GM12878 (cell line): ENCODE data around the gene RPSA. TPM values are rescaled to one million over a fixed set of nuclear protein-coding genes. Genes with fewer than 3 reads are reported as not detected.

Experiments
- ATAC-seq: fragments of 200-7000 bp; cut with Tn5 transposase; 3 replicates; pipeline ENCODE4 v1.9.1; 2020; ENCODE audit warnings: mild to moderate bottlenecking, moderate library complexity
- BruUV-seq: library from RNA; stranded (reverse); fragments of 400-500 nt; replicated peaks from 2 replicates; lab custom pipeline; 2021; lab: Mats Ljungman, UMichigan
- CTCF ChIA-PET: fragments of 300-600 bp; sonication (Branson Sonifier 250); formaldehyde crosslinking; extraction: SDS; loops from one replicate; lab custom pipeline; 2021; ENCODE audit warnings: inconsistent platforms; lab: Yijun Ruan, JAX
- POLR2A ChIA-PET: fragments of 350-600 bp; formaldehyde crosslinking; extraction: SDS; loops from one replicate; lab custom pipeline; 2021; ENCODE audit warnings: inconsistent platforms; lab: Charles Lee
- RAD21 ChIA-PET: fragments of 300-600 bp; sonication (Branson Sonifier 250); formaldehyde crosslinking; loops from one replicate; lab custom pipeline; 2023; ENCODE audit warnings: antibody characterized with exemption; ENCODE audit not compliant: unreplicated experiment; lab: Charles Lee
- SMC1A ChIA-PET: fragments of 300-600 bp; sonication (Branson Sonifier 250); formaldehyde crosslinking; loops from one replicate; lab custom pipeline; 2023; ENCODE audit not compliant: unreplicated experiment, uncharacterized antibody; lab: Charles Lee
- DNase-seq: peaks from one replicate; pipeline ENCODE4 v3.0.0-alpha.2; 2011; ENCODE audit warnings: low read depth, low spot score
- FAIRE-seq: peaks from 3 replicates; lab custom pipeline; 2011; peaks lifted over from hg19 to GRCh38; lab: Jason Lieb, UNC
- H2AFZ ChIP-seq: 2 replicates; pipeline ENCODE4 v1.6.0; 2011; ENCODE audit warnings: low read depth, low read length, control low read depth; ENCODE audit not compliant: control insufficient read depth
- H3K27ac ChIP-seq: 2 replicates; pipeline ENCODE4 v1.5.1; 2011; ENCODE audit warnings: control low read depth; ENCODE audit not compliant: control insufficient read depth, insufficient read depth
- H3K27me3 ChIP-seq, 2 experiments: replicated peaks in 1 of 2; 2 replicates each; pipeline versions ENCODE4 v1.6.0 to v1.6.1; 2011; ENCODE audit warnings: low read length in 1 of 2; ENCODE audit not compliant: control insufficient read depth in 2 of 2, insufficient read depth in 2 of 2
- H3K36me3 ChIP-seq, 2 experiments: 2 replicates each; pipeline ENCODE4 v1.5.1; 2011; ENCODE audit warnings: low read length in 1 of 2; ENCODE audit not compliant: control insufficient read depth in 2 of 2, insufficient read depth in 2 of 2
- H3K4me1 ChIP-seq: 2 replicates; pipeline ENCODE4 v1.6.1; 2011; ENCODE audit warnings: mild to moderate bottlenecking, low read length, moderate library complexity, mixed read lengths; ENCODE audit not compliant: control insufficient read depth, insufficient read depth
- H3K4me2 ChIP-seq: 2 replicates; pipeline ENCODE4 v1.6.0; 2011; ENCODE audit warnings: control low read depth; ENCODE audit not compliant: control insufficient read depth, insufficient read depth
- H3K4me3 ChIP-seq: fragments of 200-600 bp; sonication (generic); 2 replicates; pipeline ENCODE4 v1.5.1; 2016
- H3K79me2 ChIP-seq: 2 replicates; pipeline ENCODE4 v1.6.0; 2011; ENCODE audit warnings: low read length; ENCODE audit not compliant: control insufficient read depth, insufficient read depth
- H3K9ac ChIP-seq: 2 replicates; pipeline ENCODE4 v1.8.0; 2011; ENCODE audit warnings: low read length, control low read depth, mixed read lengths; ENCODE audit not compliant: control insufficient read depth, insufficient read depth
- H3K9me3 ChIP-seq: replicated peaks from 3 replicates; pipeline ENCODE4 v1.5.1; 2011; ENCODE audit warnings: mild to moderate bottlenecking, low read length; ENCODE audit not compliant: control insufficient read depth, insufficient read depth
- H4K20me1 ChIP-seq: 2 replicates; pipeline ENCODE4 v1.6.0; 2011; ENCODE audit not compliant: control insufficient read depth, insufficient read depth
- ATF7 ChIP-seq: fragments of 450-650 bp; IDR thresholded peaks from 2 replicates; pipeline ENCODE4 v1.6.1; 2016; ENCODE audit warnings: low read depth, mild to moderate bottlenecking
- BMI1 ChIP-seq: fragments of 450-650 bp; IDR thresholded peaks from 2 replicates; pipeline ENCODE4 v1.6.1; 2016; ENCODE audit warnings: mild to moderate bottlenecking, moderate library complexity, borderline replicate concordance
- CBX3 ChIP-seq: fragments of 200-600 bp; sonication (generic); IDR thresholded peaks from 2 replicates; pipeline ENCODE4 v1.6.1; 2016; ENCODE audit warnings: low read depth, borderline replicate concordance
- CBX5 ChIP-seq: sonication (generic); IDR thresholded peaks from 2 replicates; pipeline ENCODE4 v1.6.1; 2016; ENCODE audit warnings: low read depth, moderate library complexity, mild to moderate bottlenecking, inconsistent platforms
- E2F4 ChIP-seq: IDR thresholded peaks from 2 replicates; pipeline ENCODE4 v1.6.1; 2012; ENCODE audit warnings: low read depth, low read length, improper control_type of control experiment
- EGR1 ChIP-seq, 2 experiments: IDR thresholded peaks; 1 replicate in 1 of 2; 2 replicates in 1 of 2; pipeline ENCODE4 v1.6.1; 2011 to 2012; ENCODE audit warnings: low read depth in 2 of 2, low read length in 2 of 2, borderline replicate concordance in 1 of 2, mild to moderate bottlenecking in 1 of 2, moderate library complexity in 1 of 2
- ESRRA ChIP-seq: IDR thresholded peaks from 2 replicates; pipeline ENCODE4 v1.6.1; 2012; ENCODE audit warnings: mild to moderate bottlenecking, low read length, improper control_type of control experiment
- ETV6 ChIP-seq, 2 experiments: fragments of 450-650 bp in 1 of 2; IDR thresholded peaks in 1 of 2; conservative IDR thresholded peaks in 1 of 2; 2 replicates each; pipeline ENCODE4 v1.6.1; 2014; ENCODE audit warnings: antibody characterized with exemption in 1 of 2, borderline replicate concordance in 1 of 2, low read depth in 1 of 2, mild to moderate bottlenecking in 1 of 2, moderate library complexity in 1 of 2
- GABPA ChIP-seq: IDR thresholded peaks from 2 replicates; pipeline ENCODE4 v1.6.1; 2014; ENCODE audit warnings: antibody characterized with exemption, low read depth, mild to moderate bottlenecking, inconsistent platforms
- HDAC6 ChIP-seq: fragments of 200-600 bp; sonication (generic); IDR thresholded peaks from one replicate; pipeline ENCODE4 v1.8.0; 2017; ENCODE audit warnings: antibody characterized with exemption; ENCODE audit not compliant: unreplicated experiment
- LARP7 ChIP-seq: fragments of 450-650 bp; IDR thresholded peaks from 2 replicates; pipeline ENCODE4 v1.6.1; 2017; ENCODE audit warnings: mild to moderate bottlenecking
- MEF2B ChIP-seq: fragments of 450-650 bp; IDR thresholded peaks from 2 replicates; pipeline ENCODE4 v1.6.1; 2018; ENCODE audit warnings: mild to moderate bottlenecking, moderate library complexity; ENCODE audit not compliant: partially characterized antibody, poor library complexity, severe bottlenecking
- NFIC ChIP-seq: IDR thresholded peaks from 2 replicates; pipeline ENCODE4 v1.6.1; 2012; ENCODE audit warnings: low read depth, mild to moderate bottlenecking, inconsistent platforms, low read length, moderate library complexity
- NFXL1 ChIP-seq: fragments of 450-650 bp; IDR thresholded peaks from 2 replicates; pipeline ENCODE4 v1.6.1; 2017; ENCODE audit warnings: antibody characterized with exemption, mild to moderate bottlenecking, borderline replicate concordance
- PKNOX1 ChIP-seq: fragments of 450-650 bp; IDR thresholded peaks from 2 replicates; pipeline ENCODE4 v1.6.1; 2016; ENCODE audit warnings: mild to moderate bottlenecking
- POLR2AphosphoS2 ChIP-seq: IDR thresholded peaks from 2 replicates; pipeline ENCODE4 v1.6.1; 2011; ENCODE audit warnings: low read depth, mild to moderate bottlenecking, low read length, improper control_type of control experiment, moderate library complexity
- RFX5 ChIP-seq: IDR thresholded peaks from 2 replicates; pipeline ENCODE4 v1.6.1; 2011; ENCODE audit warnings: low read depth, low read length, improper control_type of control experiment
- SPI1 ChIP-seq: IDR thresholded peaks from 2 replicates; pipeline ENCODE4 v1.6.1; 2011; ENCODE audit warnings: low read depth, mild to moderate bottlenecking, low read length, moderate library complexity, borderline replicate concordance; ENCODE audit not compliant: insufficient read depth
- SUPT20H ChIP-seq: IDR thresholded peaks from 2 replicates; pipeline ENCODE4 v1.6.1; 2011; ENCODE audit warnings: low read depth, mild to moderate bottlenecking, low read length, moderate library complexity, borderline replicate concordance; ENCODE audit not compliant: control insufficient read depth
- WGBS: methylation state at CpG from one replicate; pipeline ENCODE4 v1.1.6; 2016; ENCODE audit warnings: low lambda C conversion rate; ENCODE audit not compliant: insufficient replicate concordance, insufficient coverage; ENCODE audit errors: missing lambda C conversion rate; 5-methylcytosine and 5-hydroxymethylcytosine counted together
- in situ Hi-C: fragments of 300-500 bp; cut with MboI; formaldehyde crosslinking; loops from 9 replicates; pipeline ENCODE4 v1.14.3; 2018; ENCODE audit warnings: mixed read lengths
- intact Hi-C: fragments of 100-400 bp; cut with micrococcal nuclease; formaldehyde crosslinking; loops from one replicate; pipeline ENCODE4 v1.14.2; 2022; ENCODE audit not compliant: unreplicated experiment
- polyA plus RNA-seq, 11 experiments: library from polyadenylated mRNA; depleted of rRNA in 4 of 11; unstranded in 6 of 11; stranded (reverse) in 5 of 11; fragments of >200 nt; fragmentation: Nextera tagmentation in 4 of 11; fragmentation: Illumina TruSeq in 1 of 11; extraction: Ambion mirVana in 4 of 11; extraction: Trizol in 1 of 11; gene quantifications; 1 replicate in 1 of 11; 2 replicates in 10 of 11; pipeline versions ENCODE4 v1.2.1 to v1.2.3, GENCODE V29; 2011 to 2016; ENCODE audit warnings: inconsistent platforms in 2 of 11, missing spikeins in 2 of 11, low read depth in 1 of 11
- total RNA-seq, 4 experiments: library from RNA; depleted of rRNA in 3 of 4; stranded (reverse); fragments of >200 nt in 3 of 4; fragmentation: Illumina TruSeq in 1 of 4; extraction: Trizol in 1 of 4; gene quantifications; 2 replicates each; pipeline versions ENCODE4 v1.2.1 to v1.2.3, GENCODE V29; 2013 to 2021

RPSA gene
- total and polyA plus RNA-seq, 10 of the 15 experiments (the other 5 are each of a cell fraction or from before 2014, with no cell fraction given) = 1,012 to 5,036 (median 3,460) TPM

- Histone ChIP-seq H3K9me3 (no peaks in the 10 kb centered on the region), H3K9ac (peak overlapping the region; percentile 83), H3K4me1 (peaks cover 10% of the 10 kb centered on the region), H3K79me2 (peaks cover 56% of the 10 kb centered on the region), H3K4me3 (peak overlapping the region; percentile 89), H3K36me3 (no peaks in the 10 kb centered on the region), H2AFZ (peak overlapping the region; percentile 85), H3K4me2 (peak overlapping the region; percentile 72), H3K27ac (peak overlapping the region; percentile 84), H3K27me3 (no peaks in the 10 kb centered on the region), H4K20me1 (no peaks in the 10 kb centered on the region)
- DNase-seq (peak; percentile 70), ATAC-seq (peak; percentile 89), FAIRE-seq (peak; percentile 57)
- ChIA-PET RAD21 (interaction anchor here (1.0 to 4.2 kb wide), 3 partner anchors 23 to 384 kb away, joined by 3 to 24 read pairs (median 7); partner anchors contain the start of gene RPSA), CTCF (interaction anchor here (0.6 to 1.7 kb wide), 7 partner anchors 23 to 287 kb away, joined by 3 to 6 read pairs (median 4); no protein-coding TSS in a partner anchor), SMC1A (interaction anchor here (1.2 to 1.6 kb wide), 5 partner anchors 23 to 96 kb away, joined by 3 to 5 read pairs (median 5); no protein-coding TSS in a partner anchor), POLR2A (interaction anchor here (0.6 to 1.8 kb wide), 5 partner anchors 22 to 107 kb away, joined by 3 to 10 read pairs (median 3); no protein-coding TSS in a partner anchor)
- under 1% methylated on average over 60 of the region's 66 CpGs for WGBS
- BruUV-seq = no TSS peak
- in situ Hi-C loops = loop anchor here (5.0 kb wide), 2 partner anchors 87 to 197 kb away; no protein-coding TSS in a partner anchor
- intact Hi-C loops = loop anchor here (1.0 kb wide), 1 partner anchor 22 kb away; the partner anchor contains the start of gene RPSA
- TF ChIP-seq POLR2AphosphoS2 (peak; percentile 73; the same call in 1 of the 2 replicates), MEF2B (no peak), CBX3 (no peak), RFX5 (peak; percentile 92), NFXL1 (no peak), ETV6 (conservative IDR thresholded peaks at IDR 0.05 in 1 of 2, IDR thresholded peaks at IDR 0.05 in 1 of 2; ENCODE audit: borderline replicate concordance in 1 of 2, low read depth in 1 of 2) (no peak), GABPA (no peak), PKNOX1 (no peak), E2F4 (0 out of 2 replicates have a peak, but pooled peaks have one; percentile 14), BMI1 (no peak), HDAC6 (no peak), SUPT20H (no peak), SPI1 (no peak), ATF7 (no peak), ESRRA (no peak), CBX5 (no peak), EGR1 (IDR thresholded peaks at IDR 0.05; ENCODE audit: borderline replicate concordance in 1 of 2, low read depth in 2 of 2, low read length in 2 of 2) (no peak), NFIC (no peak), LARP7 (peak; percentile 56)
Observed at GRCh38 chr3:39383881-39384664, 22.4 kb upstream of the RPSA start.
